Measurements from ENCODE around the gene CHST15. TPM values are rescaled to one million over a fixed set of nuclear protein-coding genes. Genes with fewer than 3 reads are reported as not detected.

The CHST15 gene
- total RNA-seq, 1 experiment from 2014 or later = 9.8 TPM

DNA sequence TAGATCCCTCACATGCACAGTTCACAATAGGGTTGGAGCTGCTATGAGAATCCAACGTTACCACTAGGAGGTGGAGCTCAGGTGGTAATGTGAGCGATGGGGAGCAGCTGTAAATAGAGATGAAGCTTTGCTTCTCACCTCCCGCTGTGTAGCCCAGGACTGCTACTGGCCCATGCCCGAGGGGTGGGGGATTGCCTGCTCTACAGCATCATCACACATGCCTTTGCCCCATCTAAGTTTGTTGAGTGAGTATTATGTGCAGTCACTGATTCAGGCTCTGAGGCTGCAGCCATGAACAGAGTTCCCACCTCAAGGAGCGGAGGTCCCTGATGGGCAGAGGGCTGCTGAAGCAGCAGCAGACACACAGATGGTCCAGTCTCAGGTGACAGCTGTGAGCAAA lies 94.1 kb downstream of the CHST15 start:
- DNase-seq = no peak
- H3K36me3 ChIP-seq = no peaks in the 10 kb centered on the region
- no peaks in the 10 kb centered on the region for H3K27me3 ChIP-seq
- H3K9me3 ChIP-seq = no peaks in the 10 kb centered on the region
- no peak overlapping the region for H3K4me3 ChIP-seq

DNA sequence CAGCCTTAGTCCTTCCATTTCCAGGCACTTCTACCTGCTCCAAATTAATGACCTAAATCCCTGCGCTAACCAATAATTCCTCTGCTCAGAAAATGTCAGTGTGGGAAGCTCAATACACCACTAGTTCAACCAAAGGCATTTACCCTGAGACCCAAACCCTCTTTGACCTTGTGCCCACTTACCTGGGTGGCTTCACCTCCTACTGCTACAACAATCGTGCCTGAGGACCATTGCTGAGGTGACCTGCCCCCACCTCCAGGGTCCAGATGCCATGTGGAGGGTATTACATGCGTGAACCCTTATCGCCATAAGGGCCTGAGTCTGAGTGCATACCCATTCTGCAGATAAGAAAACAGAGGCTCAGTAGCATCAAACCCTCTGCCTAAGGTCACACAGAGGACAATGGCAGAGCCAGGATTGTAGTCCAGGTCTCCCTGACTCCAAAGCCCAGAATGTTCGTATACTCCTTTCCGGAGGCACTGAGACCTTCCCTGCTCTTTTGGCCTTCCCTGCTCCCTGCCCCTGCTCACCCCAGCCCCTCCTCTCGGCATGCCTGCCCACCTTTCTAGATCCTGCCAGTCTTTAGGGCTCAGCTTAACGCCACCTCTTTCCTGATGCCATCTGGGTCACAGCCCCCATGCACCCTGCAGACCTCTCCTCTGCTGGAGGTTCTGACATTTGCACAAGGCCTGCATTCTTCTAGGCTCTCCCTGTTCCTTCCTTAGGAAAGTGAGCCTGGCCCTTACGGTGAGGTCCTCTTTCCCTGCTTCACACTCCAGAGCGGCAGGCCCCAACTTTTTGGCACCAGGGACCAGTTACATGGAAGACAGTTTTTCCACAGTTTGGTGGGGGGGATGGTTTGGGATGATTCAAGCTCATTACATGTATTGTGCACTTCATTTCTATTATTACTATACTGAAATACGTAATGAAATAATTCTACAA lies 94.9 kb downstream of the CHST15 start:
- Histone ChIP-seq H3K4me3 (no peak overlapping the region), H3K36me3 (no peaks in the 10 kb centered on the region), H3K9me3 (no peaks in the 10 kb centered on the region), H3K27me3 (no peaks in the 10 kb centered on the region)
- DNase-seq = no peak

DNA sequence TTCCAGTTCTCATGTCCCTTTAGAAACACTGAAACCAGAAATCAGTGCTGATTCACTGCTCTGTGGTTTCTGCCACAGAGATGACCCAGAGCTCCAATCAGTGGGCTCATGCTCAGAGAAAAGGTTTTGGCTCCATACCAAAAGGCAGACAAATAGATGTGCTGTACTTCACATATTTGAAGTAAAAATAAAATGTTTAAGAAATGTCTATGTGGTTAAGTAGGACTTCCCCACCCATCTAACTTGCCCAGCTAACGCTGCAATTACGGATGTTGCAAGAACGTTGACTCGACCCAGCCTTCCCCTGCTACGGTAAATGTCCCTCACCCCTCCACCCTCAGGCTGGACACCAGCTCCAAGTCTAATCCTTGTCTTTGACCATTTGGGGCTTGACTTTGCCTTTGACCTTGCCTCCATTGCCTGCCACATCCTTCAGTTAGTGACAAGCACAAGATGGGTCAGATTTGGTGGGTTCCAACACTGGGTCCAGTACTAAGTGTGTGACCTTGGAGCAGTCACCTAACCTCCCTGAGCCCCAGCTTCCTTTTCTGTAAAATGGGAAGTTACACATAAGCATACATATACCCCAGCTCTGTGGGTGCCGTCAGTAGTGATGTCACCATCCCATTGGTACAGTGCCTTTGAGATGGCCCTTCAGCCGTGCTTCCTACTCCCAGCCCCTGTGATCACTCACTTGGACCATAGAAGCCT lies 95.8 kb downstream of the CHST15 start:
- DNase-seq = peak; percentile 75
- no peaks in the 10 kb centered on the region for H3K27me3 ChIP-seq

DNA sequence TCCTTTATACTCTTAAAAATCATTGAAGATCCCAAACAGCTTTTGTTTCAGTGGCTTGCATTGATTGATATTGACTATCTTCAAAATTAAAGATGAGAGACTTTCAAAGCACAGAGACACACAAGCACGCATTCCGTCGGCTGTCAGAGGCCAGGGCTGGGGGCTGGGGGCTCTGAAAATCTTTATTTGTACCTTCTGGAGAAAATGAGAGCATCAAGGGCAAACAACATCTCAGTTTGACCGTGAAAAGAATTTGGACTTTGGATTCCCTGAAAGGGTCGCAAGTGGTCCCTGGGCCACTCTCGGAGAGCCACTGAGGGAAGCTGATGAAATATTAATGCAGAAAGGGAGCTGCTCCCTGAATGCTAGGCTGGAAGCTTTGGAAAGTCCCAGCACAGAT lies 96.4 kb downstream of the CHST15 start:
- H3K36me3 ChIP-seq = no peaks in the 10 kb centered on the region
- no peak overlapping the region for H3K4me3 ChIP-seq
- no peaks in the 10 kb centered on the region for H3K27me3 ChIP-seq
- DNase-seq = no peak
- H3K9me3 ChIP-seq = no peaks in the 10 kb centered on the region

More for the DNA sequence above, 95.8 kb downstream of the CHST15 start:
- no peaks in the 10 kb centered on the region for H3K9me3 ChIP-seq
- no peak overlapping the region for H3K4me3 ChIP-seq
- H3K36me3 ChIP-seq = no peaks in the 10 kb centered on the region

DNA sequence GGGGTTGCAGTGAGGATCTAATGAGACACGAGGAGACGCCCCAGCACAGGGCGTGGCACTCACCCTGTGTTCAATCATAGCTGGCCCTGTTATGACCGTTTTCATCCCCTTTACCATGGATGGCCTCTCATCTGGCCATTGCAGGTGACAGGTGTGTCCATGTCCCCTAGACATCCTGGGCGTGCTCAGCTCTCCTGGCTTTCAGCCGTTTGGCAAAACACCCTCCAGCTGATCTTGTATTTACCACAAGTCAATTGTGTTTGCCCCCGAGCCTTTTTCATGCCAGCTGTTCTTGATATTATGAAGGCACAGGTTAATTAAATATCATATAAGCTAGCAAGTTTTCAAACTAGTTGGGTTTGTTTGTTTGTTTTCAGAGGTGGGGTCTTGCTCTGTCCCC lies 97.1 kb downstream of the CHST15 start:
- Histone ChIP-seq H3K9me3 (no peaks in the 10 kb centered on the region), H3K27me3 (no peaks in the 10 kb centered on the region), H3K4me3 (no peak overlapping the region), H3K36me3 (no peaks in the 10 kb centered on the region)
- DNase-seq = no peak

DNA sequence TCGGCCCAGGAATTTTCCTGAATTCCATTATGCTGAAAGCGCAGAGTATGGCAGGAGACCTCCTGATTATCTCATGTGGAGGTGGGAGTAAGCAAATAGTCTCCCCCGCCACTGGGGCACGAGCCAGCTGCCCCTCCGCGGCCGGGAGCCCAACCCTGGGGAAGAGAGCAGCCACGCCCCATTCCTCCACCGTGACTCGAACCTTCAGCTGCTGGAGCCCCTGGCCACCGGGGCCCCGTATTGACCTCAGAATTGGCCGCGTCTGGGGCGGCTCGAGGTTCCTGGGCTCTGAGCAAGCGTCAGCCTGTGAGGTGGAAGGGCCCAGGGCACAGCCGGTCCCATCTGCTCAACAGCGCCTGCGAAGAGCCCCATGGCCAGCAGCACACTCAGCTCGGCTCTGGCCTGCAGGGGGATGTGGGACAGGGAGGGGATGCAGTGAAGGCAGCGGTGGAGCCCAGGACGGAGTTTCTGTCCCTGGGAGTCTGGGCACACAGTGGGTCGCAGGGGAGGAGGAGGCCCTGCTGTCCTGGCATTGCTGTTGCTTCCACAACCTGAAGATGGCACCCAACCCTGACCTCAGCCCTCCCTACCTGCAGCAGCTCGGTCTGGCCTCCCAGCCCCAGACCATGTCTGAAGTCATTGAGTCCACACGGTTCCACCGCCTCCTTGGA lies 97.8 kb downstream of the CHST15 start:
- Histone ChIP-seq H3K9me3 (no peaks in the 10 kb centered on the region), H3K36me3 (no peaks in the 10 kb centered on the region), H3K4me3 (peak overlapping the region; percentile 33), H3K27me3 (peaks cover 4% of the 10 kb centered on the region; the same call in 1 of the 2 replicates)
- peak; percentile 97 for DNase-seq

DNA sequence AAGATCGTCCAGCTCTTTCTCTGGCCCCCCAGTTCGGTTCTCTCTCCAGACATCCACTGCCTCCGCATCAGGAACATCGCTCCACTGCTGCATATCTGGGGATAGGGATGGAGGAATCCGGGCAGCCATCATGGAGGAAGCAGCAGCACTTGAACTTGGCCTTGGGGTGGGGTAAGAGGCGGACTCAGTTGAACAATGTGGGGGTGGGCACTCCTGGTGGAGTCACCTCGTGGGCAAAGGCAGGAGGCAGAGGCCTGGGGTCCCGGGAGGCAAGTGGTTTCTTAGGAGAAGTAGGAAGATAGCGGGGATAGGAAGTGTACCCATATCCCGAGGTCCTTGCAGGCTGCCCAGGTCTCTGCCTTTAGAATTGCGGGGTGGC lies 98.3 kb downstream of the CHST15 start:
- peaks cover 7% of the 10 kb centered on the region; the same call in 1 of the 2 replicates for H3K27me3 ChIP-seq
- H3K36me3 ChIP-seq = no peaks in the 10 kb centered on the region
- H3K9me3 ChIP-seq = no peaks in the 10 kb centered on the region
- H3K4me3 ChIP-seq = peak overlapping the region; percentile 33
- DNase-seq = no peak

DNA sequence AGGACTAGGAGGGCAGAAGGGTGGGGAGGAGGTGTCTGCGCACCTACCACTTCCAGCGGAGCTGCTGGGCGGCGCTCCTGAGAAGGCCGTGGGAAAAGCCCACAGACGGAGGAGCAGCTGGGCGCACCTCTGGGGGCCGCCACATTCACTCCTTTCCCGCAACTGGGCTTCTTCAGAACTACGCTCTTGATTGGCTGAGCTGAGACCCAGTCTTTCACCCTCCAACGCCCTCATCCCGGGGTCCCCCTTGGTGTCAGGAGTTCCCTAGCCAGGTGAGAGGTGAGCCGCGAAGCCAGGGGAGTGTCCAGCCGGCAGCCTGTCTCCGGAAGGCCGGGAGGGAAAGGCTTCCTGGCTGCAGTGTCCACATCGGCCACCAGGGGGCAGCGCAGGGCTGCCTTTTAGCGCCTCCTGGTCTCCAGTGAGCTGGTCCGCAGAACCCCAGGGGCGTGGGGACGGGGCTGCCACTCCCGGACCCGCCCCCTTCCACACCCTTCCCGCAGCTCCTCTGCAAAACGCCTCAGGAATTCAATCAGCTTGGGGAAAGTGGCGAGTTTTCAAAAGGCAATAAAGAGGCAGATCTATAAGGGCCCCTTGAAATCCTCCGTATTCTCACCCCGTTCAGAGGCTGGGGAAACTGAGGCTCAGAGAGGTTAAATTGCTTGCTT lies 98.8 kb downstream of the CHST15 start:
- H3K9me3 ChIP-seq = no peaks in the 10 kb centered on the region
- H3K27me3 ChIP-seq = peaks cover 7% of the 10 kb centered on the region; the same call in 1 of the 2 replicates
- peak overlapping the region; percentile 33 for H3K4me3 ChIP-seq
- no peaks in the 10 kb centered on the region for H3K36me3 ChIP-seq
- peak; percentile 94 for DNase-seq

DNA sequence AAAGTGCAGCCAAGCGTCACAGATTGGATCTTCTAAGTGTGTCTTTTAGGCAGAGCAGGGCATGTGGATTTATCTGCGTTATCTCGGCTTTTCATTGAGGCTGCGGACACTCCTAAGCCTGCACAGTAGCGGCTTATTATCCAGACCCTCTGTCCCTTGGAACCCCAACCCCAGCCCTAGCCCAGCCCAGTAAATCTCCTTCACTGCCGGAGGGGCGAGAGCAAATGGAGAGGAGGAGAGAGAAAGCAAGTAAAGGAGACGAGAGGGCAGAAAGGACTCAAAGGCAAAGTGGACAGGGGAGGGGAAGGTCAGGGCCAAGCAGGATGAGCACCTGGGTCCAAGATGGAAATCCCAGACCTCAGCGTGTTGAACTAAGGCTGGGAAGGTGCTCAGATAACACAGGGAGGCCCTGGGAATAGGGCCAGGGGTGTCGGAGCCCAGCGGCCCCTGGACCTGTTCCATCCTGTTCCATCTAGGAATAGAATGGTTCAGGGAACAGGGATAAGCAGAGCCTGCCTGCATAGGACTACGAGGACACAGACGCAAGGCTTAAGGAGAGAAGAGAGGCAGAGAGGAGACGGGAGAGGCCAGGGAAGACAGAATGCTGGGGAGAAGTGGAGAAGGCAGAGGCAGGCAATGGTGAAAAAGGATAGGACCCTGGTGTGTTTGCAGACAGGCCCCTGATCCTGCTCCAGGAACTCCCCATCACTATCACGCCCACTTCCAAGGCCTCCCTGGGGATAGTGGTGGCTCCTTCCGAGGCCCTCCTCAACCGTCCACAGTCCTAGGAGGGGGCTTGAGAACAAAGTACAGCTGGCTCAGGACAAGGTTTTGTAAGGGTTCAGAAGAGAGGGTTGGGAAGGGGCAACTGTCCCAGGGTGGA lies 99.6 kb downstream of the CHST15 start:
- no peak overlapping the region for H3K4me3 ChIP-seq
- H3K36me3 ChIP-seq = no peaks in the 10 kb centered on the region
- peaks cover 7% of the 10 kb centered on the region; the same call in 1 of the 2 replicates for H3K27me3 ChIP-seq
- DNase-seq = no peak
- no peaks in the 10 kb centered on the region for H3K9me3 ChIP-seq

DNA sequence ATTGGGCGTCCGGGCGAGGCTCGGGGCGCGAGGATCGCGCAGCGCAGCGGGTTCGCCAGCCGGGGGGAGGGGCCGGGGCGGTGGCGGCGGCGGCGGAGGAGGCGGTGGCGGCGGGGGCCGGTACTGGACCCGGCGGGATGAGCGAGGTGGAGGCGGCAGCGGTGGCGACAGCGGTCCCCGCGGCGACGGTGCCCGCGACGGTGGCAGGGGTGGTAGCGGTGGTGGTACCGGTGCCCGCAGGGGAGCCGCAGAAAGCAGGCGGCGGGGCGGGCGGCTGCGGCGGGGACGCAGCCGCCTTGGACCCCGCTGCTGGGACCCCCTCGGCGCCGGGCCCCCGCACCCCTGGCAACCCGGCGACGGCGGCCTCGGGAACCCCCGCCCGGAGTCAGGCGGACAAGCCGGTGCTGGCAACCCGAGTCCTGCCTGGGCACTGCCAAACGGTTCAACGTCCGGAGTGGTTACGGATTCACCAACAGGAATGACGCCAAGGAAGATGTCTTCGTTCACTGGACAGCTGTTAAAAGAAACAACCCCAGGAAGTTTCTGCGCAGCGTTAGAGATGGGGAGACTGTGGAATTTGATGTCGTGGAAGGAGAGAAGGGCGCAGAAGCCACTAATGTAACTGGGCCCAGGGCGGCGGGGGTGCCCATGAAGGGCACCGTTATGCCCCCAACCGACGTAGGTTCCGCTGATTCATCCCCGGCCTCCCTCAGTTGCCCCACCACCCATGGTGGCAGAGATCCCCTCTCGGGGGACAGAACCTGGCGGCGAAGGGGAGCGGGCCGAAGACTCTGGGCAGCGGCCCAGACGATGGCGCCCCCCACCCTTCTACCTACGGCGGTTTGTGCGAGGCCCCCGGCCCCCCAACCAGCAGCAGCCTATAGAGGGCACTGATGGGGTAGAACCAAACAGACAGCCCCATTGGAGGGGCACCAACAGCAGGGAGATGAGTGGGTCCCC lies 101.5 kb downstream of the CHST15 start:
- Histone ChIP-seq H3K4me3 (no peak overlapping the region), H3K27me3 (peaks cover 7% of the 10 kb centered on the region; the same call in 1 of the 2 replicates), H3K9me3 (no peaks in the 10 kb centered on the region), H3K36me3 (no peaks in the 10 kb centered on the region)
- DNase-seq = peak; percentile 30

DNA sequence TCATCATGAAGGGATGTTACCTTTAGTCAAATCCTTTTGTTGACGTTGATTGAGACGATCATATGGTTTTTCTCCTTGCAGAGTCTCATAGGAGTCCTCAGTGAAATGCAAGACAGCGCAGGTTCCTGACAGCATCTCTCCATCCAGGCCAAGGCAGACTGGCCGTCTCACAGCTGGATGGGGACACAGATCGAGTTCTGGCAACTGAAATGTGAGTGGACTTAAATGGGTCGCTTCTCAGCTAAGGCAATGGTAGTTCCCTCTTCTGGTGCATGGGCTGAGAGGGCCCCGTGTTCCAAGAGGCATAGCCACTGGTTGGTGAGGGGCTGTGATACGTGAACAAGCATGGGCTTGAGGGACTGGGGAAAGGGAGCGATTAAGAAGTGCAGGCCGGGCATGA lies 102.5 kb downstream of the CHST15 start:
- Histone ChIP-seq H3K4me3 (no peak overlapping the region), H3K27me3 (peaks cover 7% of the 10 kb centered on the region; the same call in 1 of the 2 replicates), H3K36me3 (no peaks in the 10 kb centered on the region), H3K9me3 (no peaks in the 10 kb centered on the region)
- DNase-seq = no peak

DNA sequence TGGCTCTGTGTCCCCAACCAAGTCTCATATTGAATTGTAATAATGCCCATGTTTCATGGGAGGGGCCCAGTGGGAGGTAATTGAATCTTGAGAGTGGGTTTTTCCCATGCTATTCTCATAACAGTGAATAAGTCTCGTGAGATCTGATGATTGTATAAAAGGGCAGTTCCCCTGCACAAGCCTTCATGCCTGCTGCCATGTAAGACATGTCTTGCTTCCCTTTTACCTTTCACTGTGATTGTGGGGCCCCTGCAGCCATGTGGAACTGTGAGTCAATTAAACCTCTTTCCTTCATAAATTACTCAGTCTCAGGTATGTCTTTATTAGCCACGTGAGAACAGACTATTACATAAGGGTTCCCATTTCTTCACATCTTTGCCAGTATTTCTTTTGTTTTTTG lies 104.7 kb downstream of the CHST15 start:
- Histone ChIP-seq H3K9me3 (no peaks in the 10 kb centered on the region), H3K27me3 (peaks cover 7% of the 10 kb centered on the region; the same call in 1 of the 2 replicates), H3K36me3 (no peaks in the 10 kb centered on the region), H3K4me3 (no peak overlapping the region)
- no peak for DNase-seq

DNA sequence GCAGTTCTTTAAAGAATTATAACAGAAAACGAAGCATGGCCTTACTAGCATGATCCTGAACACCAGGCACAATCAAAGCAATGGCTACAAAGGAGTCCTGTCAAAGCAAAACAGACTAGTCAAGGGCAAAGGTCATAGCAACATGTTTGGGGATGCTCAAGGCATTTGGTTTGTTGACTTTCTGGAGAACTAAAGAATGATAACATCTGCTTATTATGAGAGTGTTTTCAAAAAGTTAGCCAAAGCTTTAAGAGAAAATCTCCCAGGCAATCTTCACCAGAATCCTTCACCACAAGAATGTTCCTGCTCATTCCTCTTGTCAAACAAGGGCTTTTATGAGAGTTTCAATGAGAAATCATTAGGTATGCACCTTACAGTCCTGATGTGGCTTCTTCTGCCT lies 106.7 kb downstream of the CHST15 start:
- Histone ChIP-seq H3K36me3 (no peaks in the 10 kb centered on the region), H3K9me3 (no peaks in the 10 kb centered on the region), H3K27me3 (peaks cover 7% of the 10 kb centered on the region; the same call in 1 of the 2 replicates), H3K4me3 (no peak overlapping the region)
- DNase-seq = no peak

DNA sequence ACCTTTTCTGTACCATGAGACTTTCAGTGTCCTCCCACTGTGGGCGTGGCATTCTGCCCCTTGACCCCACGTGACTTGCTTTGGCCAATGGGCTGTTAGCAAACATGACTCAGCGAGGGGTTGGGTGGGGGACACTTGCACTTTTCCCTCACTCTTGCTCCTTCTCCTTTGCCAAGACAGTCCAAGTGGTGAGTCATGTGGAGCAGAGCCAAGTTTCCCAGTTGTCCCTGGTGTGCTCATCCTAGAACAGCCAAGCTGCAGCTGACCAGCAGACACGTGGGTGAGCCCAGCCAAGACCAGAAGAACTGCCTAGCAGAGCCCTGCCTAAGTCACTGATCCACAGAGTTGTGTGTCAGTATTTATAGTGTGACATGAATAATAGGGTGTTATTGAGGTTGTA lies 119.0 kb downstream of the CHST15 start:
- H3K9me3 ChIP-seq = peaks cover 13% of the 10 kb centered on the region
- no peaks in the 10 kb centered on the region for H3K36me3 ChIP-seq
- no peak overlapping the region for H3K4me3 ChIP-seq
- 0 out of 2 replicates have a peak, but pooled peaks cover 2% of the 10 kb centered on the region for H3K27me3 ChIP-seq
- DNase-seq = peak; percentile 81

All from MG63 (cell line).